Body of pancreas (tissue), 4 donors: ENCODE data around the gene CDK14. TPM values are rescaled to one million over a fixed set of nuclear protein-coding genes. Genes with fewer than 3 reads are reported as not detected.

Source experiments
- ATAC-seq: fragments of 150-250 bp; one replicate; pipeline ENCODE4 v1.9.1; 2016
- DNase-seq, 4 donors: peaks; one replicate each; pipeline ENCODE4 v3.0.0-alpha.2; 2019
- H3K27ac ChIP-seq, 4 donors: fragments of 200-600 bp; sonication (generic); 1 replicate in 3 of 4; 2 replicates in 1 of 4; pipeline versions ENCODE4 v1.5.1 to v1.6.1; 2016 to 2019; ENCODE audit warnings: mild to moderate bottlenecking in 1 of 4, mixed read lengths in 1 of 4, moderate library complexity in 1 of 4
- H3K27me3 ChIP-seq, 2 donors: fragments of 200-600 bp; sonication (generic); one replicate each; pipeline ENCODE4 v1.6.0; 2016; ENCODE audit warnings: mild to moderate bottlenecking in 1 of 2
- H3K36me3 ChIP-seq, 2 donors: fragments of 200-600 bp; sonication (generic); replicated peaks in 1 of 2; 2 replicates each; pipeline ENCODE4 v1.5.1; 2016; ENCODE audit warnings: low read depth in 2 of 2; ENCODE audit not compliant: insufficient read depth in 1 of 2
- H3K4me1 ChIP-seq: fragments of 200-600 bp; sonication (generic); one replicate; pipeline ENCODE4 v1.6.0; 2016
- H3K4me3 ChIP-seq, 2 donors: fragments of 200-600 bp; sonication (generic); 1 replicate in 1 of 2; 2 replicates in 1 of 2; pipeline ENCODE4 v1.5.1; 2016 to 2019
- H3K9me3 ChIP-seq, 3 donors: fragments of 200-600 bp; sonication (generic); 1 replicate in 2 of 3; 2 replicates in 1 of 3; pipeline ENCODE4 v1.5.1; 2016
- CTCF ChIP-seq, 7 experiments: fragments of 450-650 bp in 4 of 7; fragments of 200-600 bp in 3 of 7; sonication (generic) in 3 of 7; IDR thresholded peaks; one replicate each; pipeline ENCODE4 v1.5.1; 2016 to 2019; ENCODE audit warnings: antibody characterized with exemption in 7 of 7
- POLR2A ChIP-seq, 3 donors: fragments of 450-650 bp; IDR thresholded peaks; one replicate each; pipeline ENCODE4 v1.6.1; 2016; ENCODE audit warnings: antibody characterized with exemption in 3 of 3, mild to moderate bottlenecking in 2 of 3
- WGBS, 2 donors: methylation state at CpG; one replicate each; pipeline ENCODE4 v1.1.5; 2017; 5-methylcytosine and 5-hydroxymethylcytosine counted together
- intact Hi-C: fragments of 100-400 bp; cut with DNase I; formaldehyde crosslinking; loops from one replicate; pipeline ENCODE4 v1.15.1; 2023
- total RNA-seq, 2 donors: library from RNA; depleted of rRNA; stranded (reverse); fragments of >200 nt; gene quantifications; one replicate each; pipeline ENCODE4 v1.1.0, GENCODE V29; 2016

CDK14 gene
- total RNA-seq, 2 donors from 2014 or later: 21.8 to 35.6 TPM

- Histone ChIP-seq H3K27ac (no peak overlapping the region), H3K4me1 (peaks cover 8% of the 10 kb centered on the region), H3K27me3 (no peaks in the 10 kb centered on the region), H3K36me3 (no peaks in the 10 kb centered on the region), H3K4me3 (no peak overlapping the region), H3K9me3 (no peaks in the 10 kb centered on the region)
- DNase-seq (no peak), ATAC-seq (no peak)
- TF ChIP-seq CTCF (IDR thresholded peaks at IDR 0.05): no peak
- TF ChIP-seq POLR2A (IDR thresholded peaks at IDR 0.05): no peak
- intact Hi-C loops: no loop called here
Measured at GRCh38 chr7:90897961-90898469, 301.9 kb downstream of the CDK14 start.

GRCh38 chr7:90900628-90901356 is 304.7 kb downstream of the CDK14 start:
- Histone ChIP-seq H3K27me3 (no peaks in the 10 kb centered on the region), H3K4me3 (no peak overlapping the region), H3K27ac (peak overlapping the region in 3 of 4 donors; percentile 56 to 75 (median 69)), H3K36me3 (no peaks in the 10 kb centered on the region), H3K4me1 (peaks cover 8% of the 10 kb centered on the region), H3K9me3 (no peaks in the 10 kb centered on the region)
- TF ChIP-seq POLR2A (IDR thresholded peaks at IDR 0.05) (peak in 1 of 3 donors; percentile 33), CTCF (IDR thresholded peaks at IDR 0.05) (no peak)
- ATAC-seq (peak; percentile 96), DNase-seq (peak in 3 of 4 donors; percentile 16 to 25 (median 21))
- intact Hi-C loops: no loop called here
- 49 to 52% methylated on average over 4 of the region's 4 CpGs for WGBS, 2 donors

GRCh38 chr7:90903841-90904240 is 307.7 kb downstream of the CDK14 start:
- H3K4me3 ChIP-seq: no peak overlapping the region
- intact Hi-C loops: no loop called here
- H3K9me3 ChIP-seq: no peaks in the 10 kb centered on the region
- DNase-seq (no peak), ATAC-seq (no peak)
- H3K27me3 ChIP-seq: no peaks in the 10 kb centered on the region
- WGBS, 2 donors: 87 to 92% methylated on average over 3 of the region's 3 CpGs
- no peaks in the 10 kb centered on the region for H3K4me1 ChIP-seq
- TF ChIP-seq POLR2A (IDR thresholded peaks at IDR 0.05): no peak
- TF ChIP-seq CTCF (IDR thresholded peaks at IDR 0.05): no peak
- no peaks in the 10 kb centered on the region for H3K36me3 ChIP-seq
- no peak overlapping the region for H3K27ac ChIP-seq

- no peaks in the 10 kb centered on the region for H3K36me3 ChIP-seq
- TF ChIP-seq POLR2A (IDR thresholded peaks at IDR 0.05) (no peak), CTCF (IDR thresholded peaks at IDR 0.05) (no peak)
- 90 to 92% methylated on average over 4 of the region's 4 CpGs for WGBS, 2 donors
- DNase-seq (no peak), ATAC-seq (no peak)
- H3K27me3 ChIP-seq: no peaks in the 10 kb centered on the region
- H3K27ac ChIP-seq: no peak overlapping the region
- H3K9me3 ChIP-seq: no peaks in the 10 kb centered on the region
- intact Hi-C loops: no loop called here
- H3K4me3 ChIP-seq: no peak overlapping the region
- H3K4me1 ChIP-seq: no peaks in the 10 kb centered on the region
Measured at GRCh38 chr7:90910136-90910535, 314.0 kb downstream of the CDK14 start.

- intact Hi-C loops: no loop called here
- ATAC-seq (no peak), DNase-seq (no peak)
- WGBS, 2 donors: 67 to 69% methylated on average over 4 of the region's 4 CpGs
- Histone ChIP-seq H3K36me3 (no peaks in the 10 kb centered on the region), H3K27me3 (no peaks in the 10 kb centered on the region), H3K4me3 (no peak overlapping the region), H3K4me1 (no peaks in the 10 kb centered on the region), H3K9me3 (no peaks in the 10 kb centered on the region), H3K27ac (no peak overlapping the region)
- no peak for TF ChIP-seq POLR2A (IDR thresholded peaks at IDR 0.05)
- no peak for TF ChIP-seq CTCF (IDR thresholded peaks at IDR 0.05)
Measured at GRCh38 chr7:90916319-90916718, 320.2 kb downstream of the CDK14 start.
